K562 (cell line): ENCODE data around the gene TXNIP. TPM values are rescaled to one million over a fixed set of nuclear protein-coding genes. Genes with fewer than 3 reads are reported as not detected.
A peak's percentile ranks its signal among the peaks of the same experiment; 100 is the strongest.

Experiments used
- ATAC-seq: fragments of 200-7000 bp; cut with Tn5 transposase; 3 replicates; pipeline ENCODE4 v1.9.1; 2020; ENCODE audit warnings: moderate library complexity
- BruUV-seq: library from RNA; stranded (reverse); fragments of 400-500 nt; replicated peaks from 2 replicates; lab custom pipeline; 2021; lab: Mats Ljungman, UMichigan
- CTCF ChIA-PET: fragments of 300-600 bp; formaldehyde crosslinking; extraction: SDS; loops from one replicate; lab custom pipeline; 2021; ENCODE audit warnings: low intra/inter-chr PET ratio; lab: Yijun Ruan, JAX
- POLR2A ChIA-PET: fragments of 300-600, 350-650 bp; sonication (Branson Sonifier 250); formaldehyde crosslinking; extraction: SDS; loops from one replicate; lab custom pipeline; 2021; ENCODE audit warnings: antibody characterized with exemption, inconsistent platforms; lab: Yijun Ruan, JAX
- DNase-seq, 4 experiments: peaks; one replicate each; pipeline versions ENCODE4 v3.0.0 to v3.0.0-alpha.2; 2011 to 2018; ENCODE audit warnings: low spot score in 3 of 4, mixed read lengths in 3 of 4; ENCODE audit errors: extremely low read depth in 1 of 4
- FAIRE-seq: peaks from 2 replicates; lab custom pipeline; 2011; peaks lifted over from hg19 to GRCh38; lab: Jason Lieb, UNC
- H2AFZ ChIP-seq: 2 replicates; pipeline ENCODE4 v1.6.0; 2011; ENCODE audit warnings: low read depth, low read length, control low read depth, inconsistent platforms
- H3K27ac ChIP-seq: fragments of 200-600 bp; 3 replicates; pipeline ENCODE4 v1.8.0; 2011; ENCODE audit warnings: low read depth, mild to moderate bottlenecking, control low read depth, inconsistent platforms, low read length, moderate library complexity, mixed read lengths; ENCODE audit errors: extremely low read depth
- H3K27me3 ChIP-seq, 2 experiments: fragments of 300-600 bp in 1 of 2; 2 replicates in 1 of 2; 3 replicates in 1 of 2; pipeline versions ENCODE4 v1.6.0 to v1.8.0; 2011; ENCODE audit warnings: inconsistent platforms in 2 of 2, low read length in 2 of 2, mild to moderate bottlenecking in 1 of 2, mixed read lengths in 1 of 2, moderate library complexity in 1 of 2; ENCODE audit not compliant: control insufficient read depth in 2 of 2, insufficient read depth in 2 of 2
- H3K36me3 ChIP-seq: fragments of 300-600 bp; 3 replicates; pipeline ENCODE4 v1.8.0; 2011; ENCODE audit warnings: mild to moderate bottlenecking, low read length, inconsistent platforms; ENCODE audit not compliant: control insufficient read depth, insufficient read depth
- H3K4me1 ChIP-seq, 2 experiments: fragments of 200-600 bp in 1 of 2; replicated peaks in 1 of 2; 2 replicates in 1 of 2; 3 replicates in 1 of 2; pipeline versions ENCODE4 v1.5.1 to v1.8.0; 2011; ENCODE audit warnings: inconsistent platforms in 2 of 2, low read length in 2 of 2, mild to moderate bottlenecking in 1 of 2, mixed read lengths in 1 of 2, moderate library complexity in 1 of 2; ENCODE audit not compliant: control insufficient read depth in 2 of 2, insufficient read depth in 2 of 2
- H3K4me2 ChIP-seq: 2 replicates; pipeline ENCODE4 v1.6.1; 2011; ENCODE audit warnings: low read length, control low read depth, inconsistent platforms, mixed read lengths; ENCODE audit not compliant: insufficient read depth
- H3K4me3 ChIP-seq: fragments of 200-600 bp; sonication (generic), shearing (Covaris generic); 2 replicates; pipeline ENCODE4 v1.5.1; 2016; ENCODE audit warnings: control low read depth, inconsistent platforms
- H3K79me2 ChIP-seq: fragments of 200-600 bp; 3 replicates; pipeline ENCODE4 v1.8.0; 2011; ENCODE audit warnings: low read length, inconsistent platforms; ENCODE audit not compliant: control insufficient read depth, insufficient read depth
- H3K9ac ChIP-seq, 2 experiments: 2 replicates each; pipeline versions ENCODE4 v1.6.0 to v1.6.1; 2011; ENCODE audit warnings: low read depth in 2 of 2, low read length in 2 of 2, control low read depth in 1 of 2, inconsistent platforms in 1 of 2, mild to moderate bottlenecking in 1 of 2, mixed read lengths in 1 of 2; ENCODE audit not compliant: insufficient read depth in 1 of 2
- H3K9me1 ChIP-seq: one replicate; pipeline ENCODE4 v1.6.0; 2011; ENCODE audit warnings: inconsistent platforms, mild to moderate bottlenecking, low read length, moderate library complexity; ENCODE audit not compliant: control insufficient read depth, insufficient read depth
- H3K9me3 ChIP-seq: replicated peaks from 2 replicates; pipeline ENCODE4 v1.5.1; 2011; ENCODE audit warnings: low read depth, low read length, inconsistent platforms; ENCODE audit not compliant: control insufficient read depth, insufficient read depth
- H4K20me1 ChIP-seq: replicated peaks from 2 replicates; pipeline ENCODE4 v1.6.1; 2011; ENCODE audit warnings: low read length, inconsistent platforms, mixed read lengths; ENCODE audit not compliant: control insufficient read depth, insufficient read depth
- ATF7 ChIP-seq: fragments of 450-650 bp; IDR thresholded peaks from 2 replicates; pipeline ENCODE4 v1.7.1; 2014; ENCODE audit warnings: mild to moderate bottlenecking, moderate library complexity
- CEBPB ChIP-seq: fragments of 450-650 bp; IDR thresholded peaks from 2 replicates; pipeline ENCODE4 v1.6.1; 2016; ENCODE audit warnings: missing genetic modification characterization, missing compliant biosample characterization
- NCOA2 ChIP-seq, 2 experiments: fragments of 450-650 bp; IDR thresholded peaks; 2 replicates each; pipeline ENCODE4 v1.6.1; 2018; ENCODE audit warnings: mild to moderate bottlenecking in 2 of 2, moderate library complexity in 1 of 2; ENCODE audit not compliant: partially characterized antibody in 2 of 2
- NFIX ChIP-seq: fragments of 250-450 bp; sonication (Bioruptor Pico); IDR thresholded peaks from 2 replicates; pipeline ENCODE4 v1.4.0; 2020; ENCODE audit warnings: low read depth, mild to moderate bottlenecking, moderate library complexity
- OTX1 ChIP-seq: fragments of 450-650 bp; formaldehyde crosslinking; IDR thresholded peaks from 2 replicates; pipeline ENCODE4 v1.4.0; 2022; ENCODE audit warnings: mild to moderate bottlenecking
- POLR2G ChIP-seq: fragments of 200-400 bp; formaldehyde crosslinking; IDR thresholded peaks from 2 replicates; pipeline ENCODE4 v1.6.1; 2017; ENCODE audit warnings: low read depth, mild to moderate bottlenecking, antibody characterized with exemption, low read length, moderate library complexity
- whole genome bisulfite sequencing: fragments of 100-300 bp; shearing (Covaris generic); methylation state at CpG from one replicate; pipeline ENCODE4 v1.1.6; 2016; ENCODE audit warnings: low coverage, mixed read lengths; ENCODE audit not compliant: insufficient coverage; ENCODE audit errors: missing lambda C conversion rate; 5-methylcytosine and 5-hydroxymethylcytosine counted together
- in situ Hi-C: fragments of 300-500 bp; cut with MboI; formaldehyde crosslinking; loops from 4 replicates; pipeline ENCODE4 v1.15.0; 2018; ENCODE audit warnings: inconsistent platforms, mixed read lengths
- intact Hi-C: fragments of 100-400 bp; cut with micrococcal nuclease; formaldehyde crosslinking; loops from 2 replicates; pipeline ENCODE4 v1.14.2; 2022
- polyA plus RNA-seq, 8 experiments: library from polyadenylated mRNA; depleted of rRNA in 4 of 8; stranded (reverse) in 5 of 8; unstranded in 3 of 8; fragments of >200 nt; fragmentation: Nextera tagmentation in 2 of 8; fragmentation: Illumina TruSeq in 1 of 8; extraction: Ambion mirVana in 2 of 8; extraction: Trizol in 1 of 8; gene quantifications; 2 replicates each; pipeline versions ENCODE4 v1.2.1 to v1.2.3, GENCODE V29; 2011 to 2014; ENCODE audit warnings: inconsistent platforms in 1 of 8, missing spikeins in 1 of 8
- total RNA-seq, 7 experiments: library from RNA; depleted of rRNA in 6 of 7; stranded (reverse); fragments of >200 nt in 6 of 7; fragmentation: Illumina TruSeq in 2 of 7; extraction: Trizol in 2 of 7; gene quantifications; 2 replicates each; pipeline versions ENCODE4 v1.2.1 to v1.2.3, GENCODE V29; 2011 to 2021; ENCODE audit warnings: low replicate concordance in 1 of 7
- TF ChIP-seq, protein P1 (sequence below): fragments of 250-450 bp; sonication (Bioruptor Pico); IDR thresholded peaks from 2 replicates; pipeline ENCODE4 v1.8.0; 2022; ENCODE audit warnings: moderate library complexity, mild to moderate bottlenecking, inconsistent platforms
- TF ChIP-seq, protein P2 (sequence below): fragments of 250-450 bp; sonication (Bioruptor Pico); IDR thresholded peaks from 2 replicates; pipeline ENCODE4 v1.4.0; 2020; ENCODE audit warnings: borderline replicate concordance
- TF ChIP-seq, protein P3 (sequence below): sonication (generic); formaldehyde crosslinking; IDR thresholded peaks from 2 replicates; pipeline ENCODE4 v1.8.0; 2022; ENCODE audit warnings: mild to moderate bottlenecking, missing genetic modification reagents, borderline replicate concordance
- TF ChIP-seq, protein P4 (sequence below): fragments of 150-350 bp; conservative IDR thresholded peaks from 2 replicates; pipeline ENCODE4 v1.6.1; 2014; ENCODE audit warnings: low read length
- TF ChIP-seq, protein P5 (sequence below): fragments of 450-650 bp; formaldehyde crosslinking; IDR thresholded peaks from 2 replicates; pipeline ENCODE4 v1.4.0; 2022; ENCODE audit warnings: missing genetic modification characterization

Gene TXNIP
- total and polyA plus RNA-seq, 9 of the 15 experiments (the other 6 are each of a cell fraction or from before 2014, with no cell fraction given), result 120 to 499 (median 257) TPM

DNA sequence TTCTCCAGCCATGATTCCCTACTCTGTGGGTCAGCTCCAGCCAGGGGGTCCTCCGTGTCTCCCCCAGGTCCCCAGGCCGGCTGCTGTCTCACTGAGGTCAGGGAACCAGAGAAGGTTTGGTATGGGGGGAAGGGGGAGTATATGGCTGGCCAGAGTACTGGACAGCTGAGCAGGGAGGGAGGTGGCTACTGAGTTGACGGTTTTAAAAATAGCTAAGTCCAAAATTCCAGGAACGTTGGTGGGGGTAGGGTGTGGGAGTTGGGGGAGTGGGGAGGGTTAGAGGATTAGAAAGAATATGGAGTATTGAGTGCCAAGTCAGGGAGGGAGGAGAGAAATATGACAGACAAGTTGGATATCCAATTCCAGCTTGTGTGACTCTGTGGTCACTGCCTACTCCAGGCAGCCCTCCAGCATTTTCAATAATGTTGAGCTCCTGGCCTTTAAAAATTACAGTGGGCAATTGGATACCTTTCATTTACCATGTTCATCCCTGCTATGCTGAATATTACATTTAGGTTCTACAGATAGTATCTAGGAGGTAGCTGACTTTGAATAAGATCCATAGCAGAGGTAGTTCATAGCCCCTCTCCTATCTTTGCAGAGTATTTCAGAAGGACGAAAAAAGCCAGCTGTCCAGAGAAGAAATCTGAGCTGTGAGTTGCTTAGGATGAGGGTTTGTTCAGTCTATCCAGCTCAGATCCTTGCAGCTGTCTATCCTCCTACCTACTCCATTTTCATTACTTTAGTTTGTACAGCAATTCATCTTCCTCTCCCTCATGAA, 25.4 kb upstream of the TXNIP start, which contains the start of gene HJV:
Gene HJV (minus strand): TSS at position 114 of the 781 bp plus-strand sequence. CDS start 1,504 bp downstream, outside the sequence.
- no TSS peak for BruUV-seq
- WGBS, result 2% methylated on average over 5 of the region's 5 CpGs
- Histone ChIP-seq H4K20me1 (no peaks in the 10 kb centered on the region), H3K4me3 (peak within 1 kb of the TSS; percentile 22; the same call in 1 of the 2 replicates), H3K9me3 (no peaks in the 10 kb centered on the region), H3K4me1 (peaks cover 15 to 35% of the 10 kb centered on the region in 2 experiments), H3K9me1 (no peaks in the 10 kb centered on the region), H2AFZ (peak within 1 kb of the TSS; percentile 80), H3K9ac (peak within 1 kb of the TSS; percentile 72 to 80; a peak in 3 of 4 replicates), H3K27me3 (no peaks in the 10 kb centered on the region), H3K79me2 (no peaks in the 10 kb centered on the region), H3K4me2 (peak within 1 kb of the TSS; percentile 67), H3K27ac (peak within 1 kb of the TSS; percentile 80), H3K36me3 (no peaks in the 10 kb centered on the region)
- DNase-seq (peak; percentile 70 to 88 (median 79)), ATAC-seq (peak; percentile 82), FAIRE-seq (peak; percentile 82)
- ChIA-PET CTCF (no interaction called here), POLR2A (interaction anchor here (0.6 to 2.9 kb wide), 14 partner anchors 11 to 173 kb away, joined by 3 to 12 read pairs (median 4); partner anchors contain the start of genes RBM8A and TXNIP)
- intact Hi-C loops (no loop called here), in situ Hi-C loops (no loop called here)
- TF ChIP-seq, protein P1, sequence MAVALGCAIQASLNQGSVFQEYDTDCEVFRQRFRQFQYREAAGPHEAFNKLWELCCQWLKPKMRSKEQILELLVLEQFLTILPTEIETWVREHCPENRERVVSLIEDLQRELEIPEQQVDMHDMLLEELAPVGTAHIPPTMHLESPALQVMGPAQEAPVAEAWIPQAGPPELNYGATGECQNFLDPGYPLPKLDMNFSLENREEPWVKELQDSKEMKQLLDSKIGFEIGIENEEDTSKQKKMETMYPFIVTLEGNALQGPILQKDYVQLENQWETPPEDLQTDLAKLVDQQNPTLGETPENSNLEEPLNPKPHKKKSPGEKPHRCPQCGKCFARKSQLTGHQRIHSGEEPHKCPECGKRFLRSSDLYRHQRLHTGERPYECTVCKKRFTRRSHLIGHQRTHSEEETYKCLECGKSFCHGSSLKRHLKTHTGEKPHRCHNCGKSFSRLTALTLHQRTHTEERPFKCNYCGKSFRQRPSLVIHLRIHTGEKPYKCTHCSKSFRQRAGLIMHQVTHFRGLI (CRISPR knock-in tag), result no peak
- no peak for TF ChIP-seq CEBPB
- no peak for TF ChIP-seq ATF7
- no peak for TF ChIP-seq NFIX (CRISPR knock-in tag)
- TF ChIP-seq, protein P2, sequence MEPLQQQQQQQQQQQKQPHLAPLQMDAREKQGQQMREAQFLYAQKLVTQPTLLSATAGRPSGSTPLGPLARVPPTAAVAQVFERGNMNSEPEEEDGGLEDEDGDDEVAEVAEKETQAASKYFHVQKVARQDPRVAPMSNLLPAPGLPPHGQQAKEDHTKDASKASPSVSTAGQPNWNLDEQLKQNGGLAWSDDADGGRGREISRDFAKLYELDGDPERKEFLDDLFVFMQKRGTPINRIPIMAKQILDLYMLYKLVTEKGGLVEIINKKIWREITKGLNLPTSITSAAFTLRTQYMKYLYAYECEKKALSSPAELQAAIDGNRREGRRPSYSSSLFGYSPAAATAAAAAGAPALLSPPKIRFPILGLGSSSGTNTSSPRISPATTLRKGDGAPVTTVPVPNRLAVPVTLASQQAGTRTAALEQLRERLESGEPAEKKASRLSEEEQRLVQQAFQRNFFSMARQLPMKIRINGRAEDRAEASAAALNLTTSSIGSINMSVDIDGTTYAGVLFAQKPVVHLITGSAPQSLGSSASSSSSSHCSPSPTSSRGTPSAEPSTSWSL, result no peak
- TF ChIP-seq, protein P3, sequence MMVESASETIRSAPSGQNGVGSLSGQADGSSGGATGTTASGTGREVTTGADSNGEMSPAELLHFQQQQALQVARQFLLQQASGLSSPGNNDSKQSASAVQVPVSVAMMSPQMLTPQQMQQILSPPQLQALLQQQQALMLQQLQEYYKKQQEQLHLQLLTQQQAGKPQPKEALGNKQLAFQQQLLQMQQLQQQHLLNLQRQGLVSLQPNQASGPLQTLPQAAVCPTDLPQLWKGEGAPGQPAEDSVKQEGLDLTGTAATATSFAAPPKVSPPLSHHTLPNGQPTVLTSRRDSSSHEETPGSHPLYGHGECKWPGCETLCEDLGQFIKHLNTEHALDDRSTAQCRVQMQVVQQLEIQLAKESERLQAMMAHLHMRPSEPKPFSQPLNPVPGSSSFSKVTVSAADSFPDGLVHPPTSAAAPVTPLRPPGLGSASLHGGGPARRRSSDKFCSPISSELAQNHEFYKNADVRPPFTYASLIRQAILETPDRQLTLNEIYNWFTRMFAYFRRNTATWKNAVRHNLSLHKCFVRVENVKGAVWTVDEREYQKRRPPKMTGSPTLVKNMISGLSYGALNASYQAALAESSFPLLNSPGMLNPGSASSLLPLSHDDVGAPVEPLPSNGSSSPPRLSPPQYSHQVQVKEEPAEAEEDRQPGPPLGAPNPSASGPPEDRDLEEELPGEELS (CRISPR knock-in tag), result no peak
- TF ChIP-seq, protein P4, sequence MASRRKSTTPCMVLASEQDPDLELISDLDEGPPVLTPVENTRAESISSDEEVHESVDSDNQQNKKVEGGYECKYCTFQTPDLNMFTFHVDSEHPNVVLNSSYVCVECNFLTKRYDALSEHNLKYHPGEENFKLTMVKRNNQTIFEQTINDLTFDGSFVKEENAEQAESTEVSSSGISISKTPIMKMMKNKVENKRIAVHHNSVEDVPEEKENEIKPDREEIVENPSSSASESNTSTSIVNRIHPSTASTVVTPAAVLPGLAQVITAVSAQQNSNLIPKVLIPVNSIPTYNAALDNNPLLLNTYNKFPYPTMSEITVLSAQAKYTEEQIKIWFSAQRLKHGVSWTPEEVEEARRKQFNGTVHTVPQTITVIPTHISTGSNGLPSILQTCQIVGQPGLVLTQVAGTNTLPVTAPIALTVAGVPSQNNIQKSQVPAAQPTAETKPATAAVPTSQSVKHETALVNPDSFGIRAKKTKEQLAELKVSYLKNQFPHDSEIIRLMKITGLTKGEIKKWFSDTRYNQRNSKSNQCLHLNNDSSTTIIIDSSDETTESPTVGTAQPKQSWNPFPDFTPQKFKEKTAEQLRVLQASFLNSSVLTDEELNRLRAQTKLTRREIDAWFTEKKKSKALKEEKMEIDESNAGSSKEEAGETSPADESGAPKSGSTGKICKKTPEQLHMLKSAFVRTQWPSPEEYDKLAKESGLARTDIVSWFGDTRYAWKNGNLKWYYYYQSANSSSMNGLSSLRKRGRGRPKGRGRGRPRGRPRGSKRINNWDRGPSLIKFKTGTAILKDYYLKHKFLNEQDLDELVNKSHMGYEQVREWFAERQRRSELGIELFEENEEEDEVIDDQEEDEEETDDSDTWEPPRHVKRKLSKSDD, result no peak
- no peak for TF ChIP-seq NCOA2 (IDR thresholded peaks at IDR 0.05; ENCODE audit: partially characterized antibody in 2 of 2)
- TF ChIP-seq, protein P5, sequence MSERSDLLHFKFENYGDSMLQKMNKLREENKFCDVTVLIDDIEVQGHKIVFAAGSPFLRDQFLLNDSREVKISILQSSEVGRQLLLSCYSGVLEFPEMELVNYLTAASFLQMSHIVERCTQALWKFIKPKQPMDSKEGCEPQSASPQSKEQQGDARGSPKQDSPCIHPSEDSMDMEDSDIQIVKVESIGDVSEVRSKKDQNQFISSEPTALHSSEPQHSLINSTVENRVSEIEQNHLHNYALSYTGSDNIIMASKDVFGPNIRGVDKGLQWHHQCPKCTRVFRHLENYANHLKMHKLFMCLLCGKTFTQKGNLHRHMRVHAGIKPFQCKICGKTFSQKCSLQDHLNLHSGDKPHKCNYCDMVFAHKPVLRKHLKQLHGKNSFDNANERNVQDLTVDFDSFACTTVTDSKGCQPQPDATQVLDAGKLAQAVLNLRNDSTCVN (CRISPR knock-in tag), result no peak
- TF ChIP-seq OTX1 (CRISPR knock-in tag), result no peak
- no peak for TF ChIP-seq POLR2G
